H1 (cell line): ENCODE data around the gene MSANTD7.

Experiments
- CHD1 ChIP-seq: IDR thresholded peaks from 2 replicates; pipeline ENCODE4 v1.6.1; 2012; ENCODE audit warnings: low read depth, low read length, improper control_type of control experiment
- NANOG ChIP-seq: IDR thresholded peaks from 2 replicates; pipeline ENCODE4 v1.6.1; 2011; ENCODE audit warnings: low read length, low read depth, mild to moderate bottlenecking, inconsistent platforms; ENCODE audit not compliant: insufficient read depth, poor library complexity, severe bottlenecking

DNA sequence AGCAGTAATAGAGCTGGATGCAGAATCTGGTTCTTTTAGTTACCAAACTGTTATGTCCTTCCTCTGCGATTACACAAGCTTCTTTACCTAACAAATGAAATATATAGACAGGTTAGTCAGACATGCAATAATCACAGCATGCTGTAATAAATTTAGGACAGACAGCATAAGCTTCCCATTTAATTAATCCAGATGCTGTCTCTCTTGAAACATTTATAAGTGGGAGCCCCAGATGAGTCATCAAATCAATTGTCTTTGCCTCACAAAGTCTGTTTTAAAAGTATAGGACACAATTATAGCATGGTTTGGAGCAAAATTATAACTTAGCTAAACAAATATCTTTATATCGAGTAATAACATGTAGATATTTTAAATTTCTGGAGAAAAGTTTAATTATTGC lies 1.9 kb upstream of the MSANTD7 start:
- no peak for TF ChIP-seq CHD1
- TF ChIP-seq NANOG, result no peak
